CD14-positive monocyte (primary cell): ENCODE data around the gene C12orf43. TPM values are rescaled to one million over a fixed set of nuclear protein-coding genes. Genes with fewer than 3 reads are reported as not detected.

ENCODE experiments used
- DNase-seq, 3 donors: peaks; one replicate each; pipeline ENCODE4 v3.0.0-alpha.2; 2011 to 2022
- H2AFZ ChIP-seq: 2 replicates; pipeline ENCODE4 v1.6.0; 2012; ENCODE audit warnings: mild to moderate bottlenecking, low read depth, low read length, inconsistent platforms; ENCODE audit not compliant: insufficient read depth, poor library complexity, severe bottlenecking
- H3K27ac ChIP-seq, 2 donors: 1 replicate in 1 of 2; 2 replicates in 1 of 2; pipeline ENCODE4 v1.5.1; 2012 to 2013; ENCODE audit warnings: low read length in 2 of 2, control low read depth in 1 of 2, inconsistent platforms in 1 of 2, low read depth in 1 of 2, mild to moderate bottlenecking in 1 of 2
- H3K27me3 ChIP-seq, 2 donors: one replicate each; pipeline versions ENCODE4 v1.6.0 to v1.6.1; 2011 to 2013; ENCODE audit warnings: low read length in 2 of 2; ENCODE audit not compliant: control insufficient read depth in 2 of 2, insufficient read depth in 2 of 2
- H3K36me3 ChIP-seq, 2 donors: replicated peaks in 1 of 2; 1 replicate in 1 of 2; 2 replicates in 1 of 2; pipeline versions ENCODE4 v1.5.1 to v1.6.1; 2012 to 2013; ENCODE audit warnings: low read length in 2 of 2, control low read depth in 1 of 2, inconsistent platforms in 1 of 2, mild to moderate bottlenecking in 1 of 2; ENCODE audit not compliant: insufficient read depth in 2 of 2, control insufficient read depth in 1 of 2
- H3K4me1 ChIP-seq, 2 donors: 1 replicate in 1 of 2; 2 replicates in 1 of 2; pipeline versions ENCODE4 v1.5.1 to v1.6.1; 2012 to 2013; ENCODE audit warnings: low read length in 2 of 2, control low read depth in 1 of 2, inconsistent platforms in 1 of 2, mild to moderate bottlenecking in 1 of 2, moderate library complexity in 1 of 2; ENCODE audit not compliant: insufficient read depth in 2 of 2, control insufficient read depth in 1 of 2
- H3K4me2 ChIP-seq: replicated peaks from 2 replicates; pipeline ENCODE3; 2012; ENCODE audit warnings: low read length, moderate library complexity, mild to moderate bottlenecking; ENCODE audit not compliant: poor library complexity, severe bottlenecking; ENCODE audit errors: extremely low read depth
- H3K4me3 ChIP-seq, 3 experiments: fragments of 200-600 bp in 1 of 3; sonication (generic) in 1 of 3; replicated peaks in 1 of 3; 1 replicate in 2 of 3; 2 replicates in 1 of 3; pipeline ENCODE4 v1.5.1; 2011 to 2013; ENCODE audit warnings: low read length in 3 of 3, mild to moderate bottlenecking in 3 of 3, control low read depth in 2 of 3, low read depth in 2 of 3, inconsistent platforms in 1 of 3, moderate library complexity in 1 of 3
- H3K79me2 ChIP-seq: 2 replicates; pipeline ENCODE4 v1.6.0; 2012; ENCODE audit warnings: mild to moderate bottlenecking, control low read depth, inconsistent platforms, low read length, moderate library complexity; ENCODE audit not compliant: insufficient read depth
- H3K9ac ChIP-seq: 2 replicates; pipeline ENCODE4 v1.6.0; 2017; ENCODE audit warnings: low read length, mild to moderate bottlenecking; ENCODE audit not compliant: insufficient read depth, poor library complexity, severe bottlenecking
- H3K9me3 ChIP-seq, 2 donors: replicated peaks in 1 of 2; 1 replicate in 1 of 2; 2 replicates in 1 of 2; pipeline versions ENCODE4 v1.5.1 to v1.6.1; 2012 to 2013; ENCODE audit warnings: low read length in 2 of 2, control low read depth in 1 of 2; ENCODE audit not compliant: control insufficient read depth in 1 of 2, insufficient read depth in 1 of 2
- H4K20me1 ChIP-seq: 2 replicates; pipeline ENCODE4 v1.6.0; 2012; ENCODE audit warnings: mild to moderate bottlenecking, low read length, control low read depth, moderate library complexity; ENCODE audit not compliant: insufficient read depth
- H3K27ac Mint-ChIP-seq, 7 donors: one replicate each; pipeline ENCODE4 v1.8.0; 2020; ENCODE audit warnings: mild to moderate bottlenecking in 7 of 7, mixed read lengths in 7 of 7, moderate library complexity in 6 of 7, inconsistent platforms in 2 of 7
- H3K27me3 Mint-ChIP-seq, 3 donors: one replicate each; pipeline ENCODE4 v1.8.0; 2021 to 2022; ENCODE audit warnings: low read depth in 3 of 3, mild to moderate bottlenecking in 3 of 3, mixed read lengths in 3 of 3, moderate library complexity in 3 of 3, inconsistent platforms in 1 of 3
- H3K36me3 Mint-ChIP-seq, 2 donors: one replicate each; pipeline ENCODE4 v1.8.0; 2020; ENCODE audit warnings: mixed read lengths in 2 of 2, inconsistent platforms in 1 of 2, mild to moderate bottlenecking in 1 of 2
- H3K4me1 Mint-ChIP-seq: one replicate; pipeline ENCODE4 v1.8.0; 2020; ENCODE audit warnings: mild to moderate bottlenecking, mixed read lengths
- H3K4me3 Mint-ChIP-seq, 2 donors: one replicate each; pipeline ENCODE4 v1.8.0; 2020; ENCODE audit warnings: mild to moderate bottlenecking in 2 of 2, mixed read lengths in 2 of 2, moderate library complexity in 1 of 2
- H3K9me3 Mint-ChIP-seq, 7 donors: one replicate each; pipeline ENCODE4 v1.8.0; 2020 to 2022; ENCODE audit warnings: mixed read lengths in 7 of 7, mild to moderate bottlenecking in 6 of 7, moderate library complexity in 6 of 7, inconsistent platforms in 2 of 7
- CTCF ChIP-seq: fragments of 200-600 bp; IDR thresholded peaks from one replicate; pipeline ENCODE4 v1.8.0; 2022; ENCODE audit warnings: antibody characterized with exemption, mild to moderate bottlenecking
- WGBS: methylation state at CpG from one replicate; pipeline ENCODE4 v1.1.5; 2013; ENCODE audit warnings: missing lambda C conversion rate; ENCODE audit not compliant: insufficient coverage; 5-methylcytosine and 5-hydroxymethylcytosine counted together
- intact Hi-C, 2 donors: fragments of 100-400 bp; cut with micrococcal nuclease; formaldehyde crosslinking; loops; one replicate each; pipeline versions ENCODE4 v1.15.0 to v1.15.1; 2023
- polyA plus RNA-seq, 3 donors: library from polyadenylated mRNA; depleted of rRNA in 1 of 3; unstranded in 2 of 3; stranded (reverse) in 1 of 3; fragments of 300-500 nt in 2 of 3; fragments of >200 nt in 1 of 3; fragmentation: Illumina TruSeq in 2 of 3; gene quantifications; 1 replicate in 2 of 3; 2 replicates in 1 of 3; pipeline ENCODE4 v1.2.3, GENCODE V29; 2012 to 2021

The C12orf43 gene
- polyA plus RNA-seq, 3 donors, result 7.2 to 10.9 (median 9.6) TPM

GRCh38 chr12:121011820-121012219, 4.5 kb downstream of the C12orf43 start:
- Histone ChIP-seq H3K27ac (no peak overlapping the region), H3K36me3 (peaks cover 36 to 50% of the 10 kb centered on the region in 2 donors), H3K4me3 (no peak overlapping the region), H3K79me2 (peaks cover 12% of the 10 kb centered on the region), H2AFZ (no peak overlapping the region), H3K4me2 (no peak overlapping the region), H3K9me3 (no peaks in the 10 kb centered on the region), H3K4me1 (peaks cover 7 to 8% of the 10 kb centered on the region in 2 donors), H3K27me3 (no peaks in the 10 kb centered on the region), H4K20me1 (no peaks in the 10 kb centered on the region), H3K9ac (no peak overlapping the region)
- no peaks in the 10 kb centered on the region for H3K9me3 Mint-ChIP-seq
- H3K4me3 Mint-ChIP-seq, result no peak overlapping the region
- H3K27me3 Mint-ChIP-seq, result no peaks in the 10 kb centered on the region
- intact Hi-C loops, result loop anchor here in 1 of 2 donors (5.0 kb wide), 1 partner anchor 35 kb away; no protein-coding TSS in a partner anchor
- TF ChIP-seq CTCF, result no peak
- peak overlapping the region in 2 of 7 donors; percentile 18 to 72 for H3K27ac Mint-ChIP-seq
- peaks cover 49 to 55% of the 10 kb centered on the region in 2 donors for H3K36me3 Mint-ChIP-seq
- WGBS, result 100% methylated on average over 4 of the region's 6 CpGs
- H3K4me1 Mint-ChIP-seq, result peaks cover 8% of the 10 kb centered on the region
- DNase-seq, result no peak

GRCh38 chr12:121010860-121011259, 5.4 kb downstream of the C12orf43 start:
- peaks cover 39 to 57% of the 10 kb centered on the region in 2 donors for H3K36me3 ChIP-seq
- TF ChIP-seq CTCF, result no peak
- DNase-seq, result no peak
- H3K27me3 ChIP-seq, result no peaks in the 10 kb centered on the region
- peaks cover 4 to 5% of the 10 kb centered on the region in 2 donors for H3K4me1 ChIP-seq
- H4K20me1 ChIP-seq, result no peaks in the 10 kb centered on the region
- WGBS, result 97% methylated on average over 3 of the region's 8 CpGs
- peaks cover 4% of the 10 kb centered on the region for H3K4me1 Mint-ChIP-seq
- H2AFZ ChIP-seq, result no peak overlapping the region
- intact Hi-C loops, result loop anchor here in 1 of 2 donors (5.0 kb wide), 1 partner anchor 36 kb away; no protein-coding TSS in a partner anchor
- H3K27me3 Mint-ChIP-seq, result peaks cover 0 to under 1% (median 0%) of the 10 kb centered on the region in 3 donors
- H3K4me2 ChIP-seq, result no peak overlapping the region
- H3K79me2 ChIP-seq, result peaks cover 10% of the 10 kb centered on the region
- no peaks in the 10 kb centered on the region for H3K9me3 Mint-ChIP-seq
- H3K4me3 ChIP-seq, result no peak overlapping the region
- no peak overlapping the region for H3K9ac ChIP-seq
- peaks cover 49 to 61% of the 10 kb centered on the region in 2 donors for H3K36me3 Mint-ChIP-seq
- no peaks in the 10 kb centered on the region for H3K9me3 ChIP-seq
- peak overlapping the region in 1 of 7 donors; percentile 51 for H3K27ac Mint-ChIP-seq
- H3K4me3 Mint-ChIP-seq, result no peak overlapping the region
- H3K27ac ChIP-seq, result no peak overlapping the region
